GM12878 (cell line): ENCODE data around the gene SNRPA. TPM values are rescaled to one million over a fixed set of nuclear protein-coding genes. Genes with fewer than 3 reads are reported as not detected.

ENCODE experiments used
- ATAC-seq: fragments of 200-7000 bp; cut with Tn5 transposase; 3 replicates; pipeline ENCODE4 v1.9.1; 2020; ENCODE audit warnings: mild to moderate bottlenecking, moderate library complexity
- BruUV-seq: library from RNA; stranded (reverse); fragments of 400-500 nt; replicated peaks from 2 replicates; lab custom pipeline; 2021; lab: Mats Ljungman, UMichigan
- CTCF ChIA-PET: fragments of 300-600 bp; sonication (Branson Sonifier 250); formaldehyde crosslinking; extraction: SDS; loops from one replicate; lab custom pipeline; 2021; ENCODE audit warnings: inconsistent platforms; lab: Yijun Ruan, JAX
- POLR2A ChIA-PET: fragments of 350-600 bp; formaldehyde crosslinking; extraction: SDS; loops from one replicate; lab custom pipeline; 2021; ENCODE audit warnings: inconsistent platforms; lab: Charles Lee
- RAD21 ChIA-PET: fragments of 300-600 bp; sonication (Branson Sonifier 250); formaldehyde crosslinking; loops from one replicate; lab custom pipeline; 2023; ENCODE audit warnings: antibody characterized with exemption; ENCODE audit not compliant: unreplicated experiment; lab: Charles Lee
- SMC1A ChIA-PET: fragments of 300-600 bp; sonication (Branson Sonifier 250); formaldehyde crosslinking; loops from one replicate; lab custom pipeline; 2023; ENCODE audit not compliant: unreplicated experiment, uncharacterized antibody; lab: Charles Lee
- DNase-seq: peaks from one replicate; pipeline ENCODE4 v3.0.0-alpha.2; 2011; ENCODE audit warnings: low read depth, low spot score
- FAIRE-seq: peaks from 3 replicates; lab custom pipeline; 2011; peaks lifted over from hg19 to GRCh38; lab: Jason Lieb, UNC
- H2AFZ ChIP-seq: 2 replicates; pipeline ENCODE4 v1.6.0; 2011; ENCODE audit warnings: low read depth, low read length, control low read depth; ENCODE audit not compliant: control insufficient read depth
- H3K27ac ChIP-seq: 2 replicates; pipeline ENCODE4 v1.5.1; 2011; ENCODE audit warnings: control low read depth; ENCODE audit not compliant: control insufficient read depth, insufficient read depth
- H3K27me3 ChIP-seq, 2 experiments: replicated peaks in 1 of 2; 2 replicates each; pipeline versions ENCODE4 v1.6.0 to v1.6.1; 2011; ENCODE audit warnings: low read length in 1 of 2; ENCODE audit not compliant: control insufficient read depth in 2 of 2, insufficient read depth in 2 of 2
- H3K36me3 ChIP-seq, 2 experiments: 2 replicates each; pipeline ENCODE4 v1.5.1; 2011; ENCODE audit warnings: low read length in 1 of 2; ENCODE audit not compliant: control insufficient read depth in 2 of 2, insufficient read depth in 2 of 2
- H3K4me1 ChIP-seq: 2 replicates; pipeline ENCODE4 v1.6.1; 2011; ENCODE audit warnings: mild to moderate bottlenecking, low read length, moderate library complexity, mixed read lengths; ENCODE audit not compliant: control insufficient read depth, insufficient read depth
- H3K4me2 ChIP-seq: 2 replicates; pipeline ENCODE4 v1.6.0; 2011; ENCODE audit warnings: control low read depth; ENCODE audit not compliant: control insufficient read depth, insufficient read depth
- H3K4me3 ChIP-seq: fragments of 200-600 bp; sonication (generic); 2 replicates; pipeline ENCODE4 v1.5.1; 2016
- H3K79me2 ChIP-seq: 2 replicates; pipeline ENCODE4 v1.6.0; 2011; ENCODE audit warnings: low read length; ENCODE audit not compliant: control insufficient read depth, insufficient read depth
- H3K9ac ChIP-seq: 2 replicates; pipeline ENCODE4 v1.8.0; 2011; ENCODE audit warnings: low read length, control low read depth, mixed read lengths; ENCODE audit not compliant: control insufficient read depth, insufficient read depth
- H3K9me3 ChIP-seq: replicated peaks from 3 replicates; pipeline ENCODE4 v1.5.1; 2011; ENCODE audit warnings: mild to moderate bottlenecking, low read length; ENCODE audit not compliant: control insufficient read depth, insufficient read depth
- H4K20me1 ChIP-seq: 2 replicates; pipeline ENCODE4 v1.6.0; 2011; ENCODE audit not compliant: control insufficient read depth, insufficient read depth
- ATF7 ChIP-seq: fragments of 450-650 bp; IDR thresholded peaks from 2 replicates; pipeline ENCODE4 v1.6.1; 2016; ENCODE audit warnings: low read depth, mild to moderate bottlenecking
- BHLHE40 ChIP-seq, 2 experiments: fragments of 450-650 bp in 1 of 2; IDR thresholded peaks; 2 replicates each; pipeline ENCODE4 v1.6.1; 2011 to 2017; ENCODE audit warnings: low read depth in 2 of 2, borderline replicate concordance in 1 of 2, improper control_type of control experiment in 1 of 2, low read length in 1 of 2, mild to moderate bottlenecking in 1 of 2
- RB1 ChIP-seq: fragments of 450-650 bp; formaldehyde crosslinking; IDR thresholded peaks from 2 replicates; pipeline ENCODE4 v1.6.1; 2017; ENCODE audit warnings: mild to moderate bottlenecking, borderline replicate concordance
- RUNX3 ChIP-seq: IDR thresholded peaks from 2 replicates; pipeline ENCODE4 v1.6.1; 2012; ENCODE audit warnings: low read length, inconsistent platforms
- ZNF217 ChIP-seq: fragments of 450-650 bp; IDR thresholded peaks from 2 replicates; pipeline ENCODE4 v1.6.1; 2017; ENCODE audit warnings: antibody characterized with exemption, mild to moderate bottlenecking
- ZNF384 ChIP-seq: IDR thresholded peaks from 2 replicates; pipeline ENCODE4 v1.6.1; 2012; ENCODE audit warnings: low read depth, mild to moderate bottlenecking, low read length, improper control_type of control experiment, borderline replicate concordance
- WGBS: methylation state at CpG from one replicate; pipeline ENCODE4 v1.1.6; 2016; ENCODE audit warnings: low lambda C conversion rate; ENCODE audit not compliant: insufficient replicate concordance, insufficient coverage; ENCODE audit errors: missing lambda C conversion rate; 5-methylcytosine and 5-hydroxymethylcytosine counted together
- in situ Hi-C: fragments of 300-500 bp; cut with MboI; formaldehyde crosslinking; loops from 9 replicates; pipeline ENCODE4 v1.14.3; 2018; ENCODE audit warnings: mixed read lengths
- intact Hi-C: fragments of 100-400 bp; cut with micrococcal nuclease; formaldehyde crosslinking; loops from one replicate; pipeline ENCODE4 v1.14.2; 2022; ENCODE audit not compliant: unreplicated experiment
- polyA plus RNA-seq, 11 experiments: library from polyadenylated mRNA; depleted of rRNA in 4 of 11; unstranded in 6 of 11; stranded (reverse) in 5 of 11; fragments of >200 nt; fragmentation: Nextera tagmentation in 4 of 11; fragmentation: Illumina TruSeq in 1 of 11; extraction: Ambion mirVana in 4 of 11; extraction: Trizol in 1 of 11; gene quantifications; 1 replicate in 1 of 11; 2 replicates in 10 of 11; pipeline versions ENCODE4 v1.2.1 to v1.2.3, GENCODE V29; 2011 to 2016; ENCODE audit warnings: inconsistent platforms in 2 of 11, missing spikeins in 2 of 11, low read depth in 1 of 11
- total RNA-seq, 4 experiments: library from RNA; depleted of rRNA in 3 of 4; stranded (reverse); fragments of >200 nt in 3 of 4; fragmentation: Illumina TruSeq in 1 of 4; extraction: Trizol in 1 of 4; gene quantifications; 2 replicates each; pipeline versions ENCODE4 v1.2.1 to v1.2.3, GENCODE V29; 2013 to 2021
- TF ChIP-seq, protein P1 (sequence below): fragments of 450-650 bp; IDR thresholded peaks from 2 replicates; pipeline ENCODE4 v1.6.1; 2017; ENCODE audit warnings: borderline replicate concordance
- TF ChIP-seq, protein P2 (sequence below): fragments of 450-650 bp; IDR thresholded peaks from 2 replicates; pipeline ENCODE4 v1.6.1; 2018; ENCODE audit warnings: mild to moderate bottlenecking, low read depth, moderate library complexity; ENCODE audit not compliant: partially characterized antibody
- TF ChIP-seq, protein P3 (sequence below): fragments of 450-650 bp; IDR thresholded peaks from 2 replicates; pipeline ENCODE4 v1.6.1; 2017; ENCODE audit warnings: mild to moderate bottlenecking, low read depth, inconsistent platforms; ENCODE audit not compliant: poor library complexity, severe bottlenecking

Gene SNRPA
- total and polyA plus RNA-seq, 10 of the 15 experiments (the other 5 are each of a cell fraction or from before 2014, with no cell fraction given): 14.8 to 299 (median 202) TPM

DNA sequence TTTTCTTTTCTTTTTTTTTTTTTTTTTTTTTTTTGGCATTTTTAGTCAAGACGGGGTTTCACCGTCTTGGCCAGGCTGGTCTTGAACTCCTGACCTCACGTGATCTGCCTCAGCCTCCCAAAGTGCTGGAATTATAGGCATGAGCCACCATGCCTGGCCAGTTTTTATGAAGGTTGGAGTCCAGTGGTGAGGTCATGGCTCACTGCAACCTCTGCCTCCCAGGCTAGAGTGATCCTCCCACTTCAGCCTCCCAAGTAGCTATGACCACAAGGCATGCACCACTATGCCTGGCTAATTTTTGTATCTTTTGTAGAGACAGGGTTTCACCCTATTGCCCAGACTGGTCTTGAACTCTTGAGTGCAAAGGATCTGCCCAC lies 4.2 kb downstream of the SNRPA start:
- peaks cover 14% of the 10 kb centered on the region for H4K20me1 ChIP-seq
- ATAC-seq: no peak
- no TSS peak for BruUV-seq

DNA sequence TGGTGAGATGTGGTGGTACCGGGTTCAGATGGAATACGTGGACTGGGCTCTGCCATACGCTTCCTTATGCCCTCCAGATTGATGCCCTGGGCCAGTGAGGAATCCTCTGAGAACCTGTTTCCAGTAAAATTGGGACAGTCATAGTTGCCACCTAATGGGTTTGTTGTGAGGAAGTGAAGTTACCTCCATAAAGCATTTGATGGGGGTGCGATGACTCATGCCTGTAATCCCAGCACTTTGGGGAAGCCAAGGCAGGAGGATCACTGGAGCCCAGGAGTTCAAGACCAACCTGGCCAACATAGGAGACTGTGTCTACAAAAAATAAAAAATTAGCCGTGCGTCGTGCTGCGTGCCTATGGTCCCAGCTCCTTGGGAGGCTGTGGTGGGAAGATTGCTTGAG lies 4.8 kb downstream of the SNRPA start:
- RAD21 ChIA-PET: interaction anchor here (2.0 to 16.3 kb wide), 4 partner anchors 20 to 93 kb away, joined by 6 to 291 read pairs (median 9); partner anchors contain the start of genes EGLN2, MIA and RAB4B
- H3K9ac ChIP-seq: 0 out of 2 replicates have a peak overlapping the region, but pooled peaks have one; percentile 35
- 92% methylated on average over 8 of the region's 8 CpGs for WGBS

More for the DNA sequence above, 4.2 kb downstream of the SNRPA start:
- 17% methylated on average over 1 of the region's 3 CpGs for WGBS
- H3K27me3 ChIP-seq: no peaks in the 10 kb centered on the region
- peaks cover 19% of the 10 kb centered on the region for H3K4me1 ChIP-seq
- H3K9me3 ChIP-seq: no peaks in the 10 kb centered on the region
- peak overlapping the region; percentile 71 for H3K27ac ChIP-seq
- DNase-seq (no peak), FAIRE-seq (no peak)
- no peak overlapping the region for H2AFZ ChIP-seq
- H3K79me2 ChIP-seq: peaks cover 71% of the 10 kb centered on the region
- H3K4me2 ChIP-seq: peak overlapping the region; percentile 95
- in situ Hi-C loops: no loop called here
- H3K36me3 ChIP-seq: peaks cover 14 to 32% of the 10 kb centered on the region in 2 experiments; a peak in 3 of 4 replicates
- RAD21 ChIA-PET: interaction anchor here (0.6 to 16.3 kb wide), 16 partner anchors 10 to 1264 kb away, joined by 3 to 291 read pairs (median 4); partner anchors contain the start of genes EGLN2, MIA and RAB4B
- SMC1A ChIA-PET: interaction anchor here (1.0 to 13.2 kb wide), 9 partner anchors 11 to 352 kb away, joined by 3 to 256 read pairs (median 3); partner anchors contain the start of genes COQ8B, EGLN2, ITPKC and MIA
- intact Hi-C loops: loop anchor here (1.0 kb wide), 1 partner anchor 22 kb away; no protein-coding TSS in a partner anchor
- H3K4me3 ChIP-seq: peak overlapping the region; percentile 79
- TF ChIP-seq ZNF384: peak; percentile 6
- TF ChIP-seq RUNX3: 0 out of 2 replicates have a peak, but pooled peaks have one; percentile 14
- peak; percentile 13 for TF ChIP-seq ATF7
- TF ChIP-seq ZNF217: no peak
- TF ChIP-seq BHLHE40 (IDR thresholded peaks at IDR 0.05; ENCODE audit: borderline replicate concordance in 1 of 2, low read depth in 2 of 2, low read length in 1 of 2): peak in 1 of 2 experiments; percentile 76; a peak in 2 of 4 replicates
- TF ChIP-seq, all 136 proteins: peak for 4
- 0 out of 2 replicates have a peak overlapping the region, but pooled peaks have one; percentile 35 for H3K9ac ChIP-seq
- ChIA-PET POLR2A (interaction anchor here (0.5 to 9.5 kb wide), 18 partner anchors 10 to 706 kb away, joined by 3 to 331 read pairs (median 5); partner anchors contain the start of genes COQ8B, EGLN2, MIA and RAB4B), CTCF (interaction anchor here (1.0 to 9.0 kb wide), 10 partner anchors 15 to 94 kb away, joined by 3 to 72 read pairs (median 5); partner anchors contain the start of genes EGLN2 and RAB4B)

More for the DNA sequence above, 4.8 kb downstream of the SNRPA start:
- no peak for DNase-seq
- TF ChIP-seq, protein P1, sequence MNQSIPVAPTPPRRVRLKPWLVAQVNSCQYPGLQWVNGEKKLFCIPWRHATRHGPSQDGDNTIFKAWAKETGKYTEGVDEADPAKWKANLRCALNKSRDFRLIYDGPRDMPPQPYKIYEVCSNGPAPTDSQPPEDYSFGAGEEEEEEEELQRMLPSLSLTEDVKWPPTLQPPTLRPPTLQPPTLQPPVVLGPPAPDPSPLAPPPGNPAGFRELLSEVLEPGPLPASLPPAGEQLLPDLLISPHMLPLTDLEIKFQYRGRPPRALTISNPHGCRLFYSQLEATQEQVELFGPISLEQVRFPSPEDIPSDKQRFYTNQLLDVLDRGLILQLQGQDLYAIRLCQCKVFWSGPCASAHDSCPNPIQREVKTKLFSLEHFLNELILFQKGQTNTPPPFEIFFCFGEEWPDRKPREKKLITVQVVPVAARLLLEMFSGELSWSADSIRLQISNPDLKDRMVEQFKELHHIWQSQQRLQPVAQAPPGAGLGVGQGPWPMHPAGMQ: no peak
- TF ChIP-seq, protein P2, sequence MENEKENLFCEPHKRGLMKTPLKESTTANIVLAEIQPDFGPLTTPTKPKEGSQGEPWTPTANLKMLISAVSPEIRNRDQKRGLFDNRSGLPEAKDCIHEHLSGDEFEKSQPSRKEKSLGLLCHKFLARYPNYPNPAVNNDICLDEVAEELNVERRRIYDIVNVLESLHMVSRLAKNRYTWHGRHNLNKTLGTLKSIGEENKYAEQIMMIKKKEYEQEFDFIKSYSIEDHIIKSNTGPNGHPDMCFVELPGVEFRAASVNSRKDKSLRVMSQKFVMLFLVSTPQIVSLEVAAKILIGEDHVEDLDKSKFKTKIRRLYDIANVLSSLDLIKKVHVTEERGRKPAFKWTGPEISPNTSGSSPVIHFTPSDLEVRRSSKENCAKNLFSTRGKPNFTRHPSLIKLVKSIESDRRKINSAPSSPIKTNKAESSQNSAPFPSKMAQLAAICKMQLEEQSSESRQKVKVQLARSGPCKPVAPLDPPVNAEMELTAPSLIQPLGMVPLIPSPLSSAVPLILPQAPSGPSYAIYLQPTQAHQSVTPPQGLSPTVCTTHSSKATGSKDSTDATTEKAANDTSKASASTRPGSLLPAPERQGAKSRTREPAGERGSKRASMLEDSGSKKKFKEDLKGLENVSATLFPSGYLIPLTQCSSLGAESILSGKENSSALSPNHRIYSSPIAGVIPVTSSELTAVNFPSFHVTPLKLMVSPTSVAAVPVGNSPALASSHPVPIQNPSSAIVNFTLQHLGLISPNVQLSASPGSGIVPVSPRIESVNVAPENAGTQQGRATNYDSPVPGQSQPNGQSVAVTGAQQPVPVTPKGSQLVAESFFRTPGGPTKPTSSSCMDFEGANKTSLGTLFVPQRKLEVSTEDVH: no peak
- TF ChIP-seq, protein P3, sequence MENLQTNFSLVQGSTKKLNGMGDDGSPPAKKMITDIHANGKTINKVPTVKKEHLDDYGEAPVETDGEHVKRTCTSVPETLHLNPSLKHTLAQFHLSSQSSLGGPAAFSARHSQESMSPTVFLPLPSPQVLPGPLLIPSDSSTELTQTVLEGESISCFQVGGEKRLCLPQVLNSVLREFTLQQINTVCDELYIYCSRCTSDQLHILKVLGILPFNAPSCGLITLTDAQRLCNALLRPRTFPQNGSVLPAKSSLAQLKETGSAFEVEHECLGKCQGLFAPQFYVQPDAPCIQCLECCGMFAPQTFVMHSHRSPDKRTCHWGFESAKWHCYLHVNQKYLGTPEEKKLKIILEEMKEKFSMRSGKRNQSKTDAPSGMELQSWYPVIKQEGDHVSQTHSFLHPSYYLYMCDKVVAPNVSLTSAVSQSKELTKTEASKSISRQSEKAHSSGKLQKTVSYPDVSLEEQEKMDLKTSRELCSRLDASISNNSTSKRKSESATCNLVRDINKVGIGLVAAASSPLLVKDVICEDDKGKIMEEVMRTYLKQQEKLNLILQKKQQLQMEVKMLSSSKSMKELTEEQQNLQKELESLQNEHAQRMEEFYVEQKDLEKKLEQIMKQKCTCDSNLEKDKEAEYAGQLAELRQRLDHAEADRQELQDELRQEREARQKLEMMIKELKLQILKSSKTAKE: no peak
- TF ChIP-seq RUNX3 (no peak), RB1 (no peak)
- H3K27me3 ChIP-seq: no peaks in the 10 kb centered on the region
- CTCF ChIA-PET: interaction anchor here (1.0 to 9.0 kb wide), 7 partner anchors 17 to 94 kb away, joined by 3 to 72 read pairs (median 3); partner anchors contain the start of gene RAB4B
- POLR2A ChIA-PET: interaction anchor here (0.6 to 9.5 kb wide), 8 partner anchors 21 to 706 kb away, joined by 3 to 331 read pairs (median 4); partner anchors contain the start of genes COQ8B, EGLN2, ITPKC and MIA
- FAIRE-seq: no peak
- in situ Hi-C loops: no loop called here
- H3K9me3 ChIP-seq: no peaks in the 10 kb centered on the region
- H4K20me1 ChIP-seq: peaks cover 14% of the 10 kb centered on the region
- intact Hi-C loops: loop anchor here (1.0 kb wide), 1 partner anchor 22 kb away; no protein-coding TSS in a partner anchor
- H2AFZ ChIP-seq: no peak overlapping the region
- H3K27ac ChIP-seq: peak overlapping the region; percentile 71
- BruUV-seq: no TSS peak
- H3K4me2 ChIP-seq: peak overlapping the region; percentile 95
- peaks cover 71% of the 10 kb centered on the region for H3K79me2 ChIP-seq
- H3K36me3 ChIP-seq: peaks cover 18 to 38% of the 10 kb centered on the region in 2 experiments
- ATAC-seq: no peak
- H3K4me1 ChIP-seq: peaks cover 19% of the 10 kb centered on the region
- H3K4me3 ChIP-seq: peak overlapping the region; percentile 79
- SMC1A ChIA-PET: interaction anchor here (1.0 to 13.2 kb wide), 6 partner anchors 11 to 64 kb away, joined by 3 to 256 read pairs (median 3); partner anchors contain the start of genes COQ8B, ITPKC, MIA and RAB4B
